Panc1 (cell line): ENCODE data around the gene NBPF1. TPM values are rescaled to one million over a fixed set of nuclear protein-coding genes. Genes with fewer than 3 reads are reported as not detected.
"Not testable (repeated sequence)": the region's sequence is repeated elsewhere in the genome, so short reads cannot be mapped to it uniquely, and the experiment has no call there.

Experiments
- ATAC-seq: fragments of 200-7000 bp; cut with Tn5 transposase; 2 replicates; pipeline ENCODE4 v1.9.1; 2020; ENCODE audit warnings: mild to moderate bottlenecking, moderate library complexity
- BruUV-seq: library from RNA; stranded (reverse); fragments of 400-500 nt; replicated peaks from 2 replicates; lab custom pipeline; 2021; lab: Mats Ljungman, UMichigan
- CTCF ChIA-PET: fragments of 300-600 bp; sonication (Branson Sonifier 250); formaldehyde crosslinking; loops from one replicate; lab custom pipeline; 2022; ENCODE audit warnings: antibody characterized with exemption; lab: Charles Lee
- POLR2A ChIA-PET: fragments of 300-600 bp; sonication (Branson Sonifier 250); formaldehyde crosslinking; loops from one replicate; lab custom pipeline; 2022; ENCODE audit warnings: antibody characterized with exemption; lab: Charles Lee
- DNase-seq: peaks from one replicate; pipeline ENCODE4 v3.0.0-alpha.2; 2010; ENCODE audit warnings: low read depth, low spot score
- H3K27ac ChIP-seq: 2 replicates; pipeline ENCODE4 v1.5.1; 2011; ENCODE audit warnings: mild to moderate bottlenecking, low read length, inconsistent platforms
- H3K27me3 ChIP-seq: fragments of 200-500 bp; sonication (Bioruptor generic); 2 replicates; pipeline ENCODE4 v1.6.0; 2014; ENCODE audit warnings: low read length, inconsistent platforms; ENCODE audit not compliant: control insufficient read depth, insufficient read depth
- H3K36me3 ChIP-seq: fragments of 200-500 bp; sonication (Bioruptor generic); 2 replicates; pipeline ENCODE4 v1.5.1; 2014; ENCODE audit warnings: inconsistent platforms, mild to moderate bottlenecking, low read length, moderate library complexity; ENCODE audit not compliant: control insufficient read depth, insufficient read depth
- H3K4me1 ChIP-seq: 2 replicates; pipeline ENCODE4 v1.5.1; 2011; ENCODE audit warnings: inconsistent platforms, mild to moderate bottlenecking, low read length, moderate library complexity; ENCODE audit not compliant: control insufficient read depth, insufficient read depth
- H3K4me3 ChIP-seq, 2 experiments: 2 replicates each; pipeline ENCODE4 v1.5.1; 2011 to 2012; ENCODE audit warnings: low read depth in 2 of 2, low read length in 2 of 2, mild to moderate bottlenecking in 2 of 2, inconsistent platforms in 1 of 2, moderate library complexity in 1 of 2
- H3K9me3 ChIP-seq: fragments of 200-500 bp; sonication (Bioruptor generic); 2 replicates; pipeline ENCODE4 v1.5.1; 2014; ENCODE audit warnings: low read depth, mild to moderate bottlenecking, inconsistent platforms, low read length, moderate library complexity; ENCODE audit not compliant: control insufficient read depth, insufficient read depth
- CTCF ChIP-seq: fragments of 450-650 bp; IDR thresholded peaks from 2 replicates; pipeline ENCODE4 v1.5.1; 2017; ENCODE audit warnings: mild to moderate bottlenecking
- POLR2AphosphoS5 ChIP-seq: IDR thresholded peaks from 2 replicates; pipeline ENCODE4 v1.6.1; 2012; ENCODE audit warnings: mild to moderate bottlenecking, low read depth, low read length, moderate library complexity
- REST ChIP-seq, 2 experiments: IDR thresholded peaks; 2 replicates each; pipeline ENCODE4 v1.6.1; 2011 to 2012; ENCODE audit warnings: low read depth in 2 of 2, control low read depth in 1 of 2, low read length in 1 of 2, mild to moderate bottlenecking in 1 of 2, moderate library complexity in 1 of 2; ENCODE audit not compliant: insufficient read depth in 1 of 2
- SIN3A ChIP-seq: IDR thresholded peaks from 2 replicates; pipeline ENCODE4 v1.6.1; 2012; ENCODE audit warnings: low read depth, mild to moderate bottlenecking, low read length, moderate library complexity, borderline replicate concordance; ENCODE audit not compliant: insufficient read depth
- TCF7L2 ChIP-seq: IDR thresholded peaks from 2 replicates; pipeline ENCODE4 v1.6.1; 2011; ENCODE audit warnings: mild to moderate bottlenecking, low read depth, low read length, inconsistent platforms
- in situ Hi-C: cut with HindIII; loops from 2 replicates; pipeline ENCODE4 v1.10.0; 2016; ENCODE audit warnings: low sequenced_read_pairs, low pct_unique_long_range_greater_than_20kb
- intact Hi-C: fragments of 100-400 bp; cut with micrococcal nuclease; formaldehyde crosslinking; loops from one replicate; pipeline ENCODE4 v1.10.0; 2022; ENCODE audit not compliant: unreplicated experiment
- total RNA-seq: library from RNA; stranded (reverse); gene quantifications from one replicate; pipeline ENCODE4 v1.2.1, GENCODE V29; 2021; ENCODE audit not compliant: unreplicated experiment

NBPF1 gene
- total RNA-seq, 1 experiment from 2014 or later = 73.2 TPM

GRCh38 chr1:16621300-16621658, 7.9 kb upstream of the NBPF1 start:
- no peaks in the 10 kb centered on the region for H3K27me3 ChIP-seq
- in situ Hi-C loops = no loop called here
- no peaks in the 10 kb centered on the region for H3K36me3 ChIP-seq
- H3K4me3 ChIP-seq = no peak overlapping the region
- intact Hi-C loops = no loop called here
- peak; percentile 3; the same call in 1 of the 2 replicates for ATAC-seq
- no peaks in the 10 kb centered on the region for H3K9me3 ChIP-seq
- H3K4me1 ChIP-seq = 0 out of 2 replicates have a peak, but pooled peaks cover 3% of the 10 kb centered on the region
- TF ChIP-seq TCF7L2 = no peak
- TF ChIP-seq POLR2AphosphoS5 = no peak
- no peak for TF ChIP-seq SIN3A
- no peak for TF ChIP-seq CTCF
- TF ChIP-seq REST (IDR thresholded peaks at IDR 0.05; ENCODE audit: insufficient read depth in 1 of 2, low read depth in 2 of 2, low read length in 1 of 2) = no peak
- ChIA-PET POLR2A (interaction anchor here (0.5 to 0.8 kb wide), 3 partner anchors 9 to 852 kb away, joined by 3 to 8 read pairs (median 3); no protein-coding TSS in a partner anchor), CTCF (interaction anchor here (0.7 to 2.5 kb wide), 2 partner anchors 326 to 330 kb away, joined by 4 to 58 read pairs; no protein-coding TSS in a partner anchor)
- no peak overlapping the region for H3K27ac ChIP-seq
- DNase-seq = no peak
- TSS peak; percentile 51 for BruUV-seq

- H3K4me1 ChIP-seq, H3K4me3 ChIP-seq, POLR2A ChIA-PET, ATAC-seq, H3K27ac ChIP-seq, intact Hi-C loops, H3K27me3 ChIP-seq, H3K9me3 ChIP-seq, H3K36me3 ChIP-seq, in situ Hi-C loops, BruUV-seq, DNase-seq: not testable (repeated sequence)
- CTCF ChIA-PET = interaction anchor here (0.6 kb wide), 1 partner anchor 269 kb away, joined by 3 read pairs; no protein-coding TSS in a partner anchor
Observed at GRCh38 chr1:16619803-16620501, 6.6 kb upstream of the NBPF1 start.

GRCh38 chr1:16618719-16619118, 5.4 kb upstream of the NBPF1 start:
- POLR2A ChIA-PET = interaction anchor here (0.6 kb wide), 1 partner anchor 316 kb away, joined by 12 read pairs; no protein-coding TSS in a partner anchor
- BruUV-seq = no TSS peak
- CTCF ChIA-PET = interaction anchor here (0.5 to 3.2 kb wide), 2 partner anchors 86 to 333 kb away, joined by 4 to 40 read pairs; no protein-coding TSS in a partner anchor
- Histone ChIP-seq H3K27ac (no peak overlapping the region), H3K36me3 (no peaks in the 10 kb centered on the region), H3K4me3 (no peak overlapping the region), H3K4me1 (peaks cover 15% of the 10 kb centered on the region), H3K27me3 (no peaks in the 10 kb centered on the region), H3K9me3 (no peaks in the 10 kb centered on the region)
- DNase-seq (no peak), ATAC-seq (no peak)
- no peak for TF ChIP-seq REST (IDR thresholded peaks at IDR 0.05; ENCODE audit: insufficient read depth in 1 of 2, low read depth in 2 of 2, low read length in 1 of 2)
- TF ChIP-seq CTCF = no peak
- TF ChIP-seq POLR2AphosphoS5 = no peak
- no peak for TF ChIP-seq SIN3A
- TF ChIP-seq TCF7L2 = no peak
- in situ Hi-C loops = no loop called here
- intact Hi-C loops = no loop called here
